Femur (tissue), 1 donor: ENCODE results near the gene SLC51A.
A peak's percentile ranks its signal among the peaks of the same experiment; 100 is the strongest.
"Not testable (repeated sequence)": the region's sequence is repeated elsewhere in the genome, so short reads cannot be mapped to it uniquely, and the experiment has no call there.

Experiments
- DNase-seq: peaks from one replicate; pipeline ENCODE4 v3.0.0-alpha.2; 2017

Gene SLC51A

DNA sequence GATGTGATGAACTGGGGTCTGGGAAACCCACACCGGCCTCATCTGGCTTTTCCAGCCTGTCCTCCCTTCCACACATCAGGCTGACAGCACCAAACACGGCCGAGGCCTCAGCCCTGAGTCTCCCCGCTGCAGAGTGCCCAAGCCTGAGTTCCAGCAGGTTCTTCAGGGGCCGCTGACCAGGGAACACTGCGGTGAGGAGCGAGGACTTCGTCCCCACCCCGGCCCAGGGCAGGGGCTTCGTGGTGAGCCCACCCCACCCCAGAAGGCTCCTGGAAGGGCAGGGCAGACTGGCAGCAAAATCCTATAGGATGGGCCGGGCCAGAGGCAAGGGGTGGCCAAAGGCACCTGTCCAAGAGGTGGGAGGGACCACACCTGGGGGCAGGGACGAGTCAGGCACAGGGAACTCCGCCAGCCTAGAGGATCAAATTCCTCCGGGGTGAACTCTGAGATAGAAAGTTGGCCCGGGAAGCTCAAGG is at the start of gene SLC51A:
SLC51A (plus strand) TSS at position 446 of the 476 bp plus-strand sequence. CDS start 179 bp downstream, outside the sequence.
- DNase-seq: no peak

DNA sequence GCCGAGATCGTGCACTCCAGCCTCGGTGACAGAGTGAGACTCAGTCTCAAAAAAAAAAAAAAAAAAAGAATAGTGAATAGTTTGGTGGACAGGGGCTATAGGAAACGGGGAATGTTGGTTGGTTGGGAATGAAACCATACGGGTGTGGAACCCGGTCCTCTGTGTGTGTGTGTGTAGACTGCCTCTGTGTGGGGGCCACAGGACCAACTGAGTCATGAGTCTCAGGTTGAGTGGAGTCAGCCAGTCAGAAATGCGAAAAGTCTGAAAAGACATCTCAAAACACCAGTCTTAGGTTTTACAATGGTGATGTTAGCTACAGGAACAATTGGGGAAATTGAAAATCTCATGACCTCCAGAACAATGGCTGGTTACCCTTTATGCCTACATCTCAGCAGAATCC is 49.6 kb upstream of the SLC51A start:
- DNase-seq: no peak

- no peak for DNase-seq
Measured at GRCh38 chr3:196168808-196169391, 47.4 kb upstream of the SLC51A start.

DNA sequence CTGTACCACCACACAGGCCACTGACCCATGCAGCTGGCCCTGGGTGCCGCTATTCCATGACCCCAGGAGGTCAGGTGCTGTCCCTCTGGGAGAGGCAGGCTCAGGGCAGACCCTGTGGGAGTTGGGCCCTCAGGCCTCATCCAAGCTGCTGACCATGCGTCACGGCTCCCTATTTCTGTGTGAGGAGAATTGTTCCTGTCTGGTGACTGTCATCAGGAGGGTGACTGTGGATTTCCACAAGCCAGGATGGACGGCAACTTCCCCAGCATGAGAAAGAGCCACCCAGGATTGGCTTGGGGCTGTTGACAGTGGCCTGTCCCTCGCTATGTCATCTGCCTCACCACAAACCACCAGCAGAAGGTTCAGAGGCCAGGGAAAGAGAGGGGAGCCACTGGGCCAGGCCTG is 46.5 kb upstream of the SLC51A start:
- DNase-seq: no peak

DNA sequence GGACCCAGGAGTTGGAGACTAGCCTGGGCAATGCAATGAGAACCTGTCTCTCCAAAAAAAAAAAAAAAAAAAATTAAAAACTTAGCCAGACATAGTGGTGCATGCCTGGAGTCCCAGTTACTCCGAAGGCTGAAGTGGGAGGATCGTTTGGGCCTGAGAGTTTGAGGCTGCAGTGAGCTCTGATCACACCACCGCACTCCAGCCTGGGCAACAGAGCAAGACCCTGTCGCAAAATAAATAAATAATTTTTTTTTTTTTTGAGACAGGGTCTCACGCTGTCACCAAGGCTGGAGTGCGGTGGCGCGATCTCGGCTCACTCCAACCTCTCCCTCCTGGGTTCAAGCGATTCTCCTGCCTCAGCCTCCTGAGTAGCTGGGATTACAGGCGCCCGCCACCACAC is 46.0 kb upstream of the SLC51A start:
- not testable (repeated sequence) for DNase-seq

DNA sequence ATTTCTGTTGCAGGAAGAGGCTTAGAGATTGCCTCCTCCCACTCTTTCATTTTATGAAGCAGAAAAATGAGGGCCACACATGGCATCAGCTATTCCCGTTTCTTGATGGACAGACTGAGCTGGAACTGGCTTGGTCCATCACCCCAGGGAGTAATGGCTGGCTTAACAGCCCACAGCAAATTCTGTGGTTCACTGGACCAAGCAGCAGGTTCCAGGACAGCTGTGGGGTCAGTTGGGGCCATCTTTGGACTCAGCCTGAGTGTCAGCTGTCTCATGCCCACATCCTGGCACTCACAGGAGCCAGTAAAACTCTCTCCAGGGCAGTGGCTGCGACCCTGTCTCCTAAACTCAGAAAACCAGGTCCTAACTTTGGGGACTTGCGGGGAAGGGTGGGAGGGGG is 41.7 kb upstream of the SLC51A start:
- peak; percentile 53 for DNase-seq

GRCh38 chr3:196175116-196175625 is 41.2 kb upstream of the SLC51A start:
- DNase-seq: no peak

DNA sequence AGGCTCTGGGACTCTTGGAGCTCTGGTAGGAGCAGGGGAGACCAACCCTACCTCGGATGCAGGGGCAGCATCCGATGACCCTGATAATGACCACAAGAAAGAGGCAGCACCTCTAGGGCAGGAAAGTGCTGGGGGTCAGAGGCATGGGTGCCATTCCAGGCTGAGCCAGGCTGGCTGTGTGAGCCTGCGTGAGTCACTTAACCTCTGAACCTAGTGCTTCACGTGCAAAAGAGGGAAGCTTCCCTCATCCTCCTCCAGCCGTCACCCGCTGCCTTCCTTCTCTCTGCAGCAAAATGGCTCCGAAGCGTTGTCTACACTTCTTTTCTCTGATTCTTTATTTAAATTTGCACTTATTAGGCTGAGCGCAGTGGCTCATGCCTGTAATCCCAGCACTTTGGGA is 40.6 kb upstream of the SLC51A start:
- no peak for DNase-seq

- DNase-seq: no peak
Measured at GRCh38 chr3:196177567-196177966, 38.8 kb upstream of the SLC51A start.

DNA sequence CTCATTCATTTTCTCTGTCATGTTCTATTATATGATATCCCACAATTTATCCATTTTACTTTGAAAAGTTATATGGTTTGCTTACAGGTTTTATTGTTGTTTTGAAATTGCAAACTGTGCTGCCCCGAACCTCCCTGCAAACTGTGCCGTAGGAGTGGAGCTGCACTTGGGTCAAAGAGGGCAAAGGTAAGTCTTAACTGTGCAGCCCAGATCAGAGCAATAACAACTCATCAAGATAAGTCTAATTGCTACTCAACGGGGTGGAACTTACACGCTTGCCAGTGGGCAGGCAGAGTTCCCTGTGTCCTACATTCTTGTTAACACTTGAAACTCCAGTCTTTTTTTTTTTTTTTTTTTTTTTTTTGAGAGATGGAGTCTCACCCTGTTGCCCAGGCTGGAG is 38.4 kb upstream of the SLC51A start:
- DNase-seq: no peak

- no peak for DNase-seq
Measured at GRCh38 chr3:196178993-196179379, 37.3 kb upstream of the SLC51A start.

DNA sequence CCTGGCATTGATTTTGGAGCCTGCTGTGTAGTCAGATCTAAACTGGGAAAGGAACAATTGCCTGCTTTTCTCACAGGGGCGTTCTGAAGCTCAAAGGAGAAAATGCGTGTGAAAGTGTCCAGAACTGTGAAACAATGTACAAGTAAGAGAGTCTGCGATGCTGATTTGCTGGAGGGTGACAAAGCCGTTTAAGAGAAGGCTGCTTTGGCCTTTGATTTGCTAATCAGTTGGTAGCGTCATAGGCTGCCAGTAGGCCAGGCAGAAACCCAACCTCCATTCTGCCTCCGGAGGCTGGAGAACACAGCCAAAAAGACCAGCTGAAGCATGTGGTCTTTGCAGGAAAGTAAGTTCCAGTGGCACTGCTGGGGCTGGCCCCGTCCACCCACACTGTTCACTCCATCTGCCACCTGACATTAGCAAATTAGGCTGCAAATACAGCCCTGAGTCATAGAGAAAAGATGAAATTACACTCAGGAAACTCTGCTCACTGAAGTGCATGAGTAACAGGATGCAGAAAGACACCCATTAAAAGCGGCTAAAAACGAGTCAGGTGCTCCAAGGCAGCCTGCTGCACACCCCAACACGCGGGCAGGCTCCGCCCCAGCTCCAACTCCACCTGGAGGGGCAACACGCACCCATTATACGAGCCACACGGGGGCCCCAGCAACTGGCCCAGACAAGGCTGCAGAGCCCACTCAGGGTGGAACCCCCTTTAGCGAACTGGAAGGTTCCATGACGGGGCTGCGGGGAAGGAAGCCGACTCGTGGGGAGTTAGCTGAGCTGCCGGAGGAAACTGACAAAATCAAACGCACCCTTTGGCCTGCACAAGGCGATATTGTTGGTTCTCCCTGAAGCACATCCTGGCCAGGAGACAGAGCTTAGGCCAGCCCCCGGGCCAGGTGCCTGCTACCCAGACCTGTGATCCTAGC is 36.7 kb upstream of the SLC51A start:
- peak; percentile 62 for DNase-seq

DNA sequence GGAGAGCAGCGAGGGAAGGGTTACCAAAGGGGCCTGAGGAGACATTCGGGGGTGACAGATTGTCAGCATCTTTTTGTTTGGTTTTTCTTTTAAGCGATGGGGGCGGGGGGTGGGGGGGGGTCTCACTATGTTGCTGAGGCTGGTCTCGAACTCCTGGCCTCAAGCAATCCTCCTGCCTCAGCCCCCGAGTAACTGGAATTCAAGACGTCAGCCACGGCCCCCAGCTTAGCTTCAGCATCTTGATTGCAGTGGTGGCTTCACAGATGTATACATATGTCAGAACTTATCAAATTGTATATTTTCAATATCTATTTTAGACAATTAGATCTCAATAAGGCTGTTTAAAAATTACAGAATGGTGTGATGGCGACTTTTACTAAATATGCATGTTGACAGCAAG is 36.0 kb upstream of the SLC51A start:
- no peak for DNase-seq

GRCh38 chr3:196181127-196181546 is 35.2 kb upstream of the SLC51A start:
- no peak for DNase-seq

GRCh38 chr3:196184169-196184432 is 32.2 kb upstream of the SLC51A start:
- not testable (repeated sequence) for DNase-seq

DNA sequence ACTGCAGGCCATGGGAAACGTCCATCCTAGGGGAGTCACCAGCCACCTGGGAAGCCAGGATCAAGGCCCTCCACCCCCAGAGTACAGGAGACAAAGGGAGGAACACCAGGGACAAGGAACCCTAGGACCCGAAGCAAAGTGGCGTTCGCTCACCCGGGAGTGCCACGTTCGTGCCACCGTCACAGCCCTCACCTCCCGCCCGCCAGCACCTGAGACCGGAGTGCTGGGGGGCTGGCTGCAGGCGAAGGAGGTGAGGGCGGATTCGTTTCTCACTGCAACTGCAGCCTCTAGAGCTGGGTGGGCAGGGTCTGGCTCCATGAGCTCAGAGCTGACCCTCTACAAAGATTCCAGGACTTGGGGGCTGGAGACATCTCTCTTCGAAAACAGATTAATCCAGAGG is 31.5 kb upstream of the SLC51A start:
- no peak for DNase-seq

- peak; percentile 75 for DNase-seq
Measured at GRCh38 chr3:196186651-196187573, 29.4 kb upstream of the SLC51A start.

- peak; percentile 61 for DNase-seq
Measured at GRCh38 chr3:196189566-196190347, 26.6 kb upstream of the SLC51A start.

DNA sequence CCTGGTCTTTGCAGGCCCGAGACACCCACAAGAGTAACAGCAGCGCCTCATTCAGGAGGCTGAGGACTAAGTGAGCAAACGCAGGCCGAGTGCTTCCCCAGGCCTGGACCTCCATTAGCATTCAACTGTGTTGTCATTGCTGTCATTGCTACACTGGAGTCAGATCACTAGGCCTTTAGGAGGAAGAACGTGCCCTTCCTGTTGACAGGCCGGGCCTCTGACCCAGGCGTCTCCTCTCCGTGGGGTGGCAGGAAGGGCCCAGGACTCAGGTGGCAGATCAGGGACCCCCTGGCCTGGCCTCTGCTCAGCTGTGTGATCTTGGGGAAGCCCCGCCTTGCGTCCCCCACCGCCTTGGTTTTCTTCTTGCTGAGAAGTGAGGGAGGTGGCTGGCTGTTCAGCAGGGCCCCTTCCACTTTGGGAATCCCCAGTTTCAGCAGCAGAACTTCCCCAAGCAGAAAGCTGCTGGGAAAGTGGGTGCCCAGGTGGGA is 24.3 kb upstream of the SLC51A start:
- no peak for DNase-seq

- peak; percentile 51 for DNase-seq
Measured at GRCh38 chr3:196192524-196193051, 23.7 kb upstream of the SLC51A start.

GRCh38 chr3:196193133-196193735 is 23.1 kb upstream of the SLC51A start:
- no peak for DNase-seq
